GM19452 (cell line): Measurements from ENCODE around the gene CENATAC.
A peak's percentile ranks its signal among the peaks of the same experiment; 100 is the strongest.
"Not testable (repeated sequence)": the region's sequence is repeated elsewhere in the genome, so short reads cannot be mapped to it uniquely, and the experiment has no call there.

ENCODE experiments used
- ATAC-seq: cut with Tn5 transposase; IDR thresholded peaks from one replicate; pipeline ENCODE4 v1.9.1; 2021; ENCODE audit not compliant: unreplicated experiment

Gene CENATAC

GRCh38 chr11:119051440-119052162 lies 53.7 kb downstream of the CENATAC start:
- no peak for ATAC-seq

- no peak for ATAC-seq
These were observed 54.4 kb downstream of the CENATAC start for GRCh38 chr11:119052163-119052814.

- no peak for ATAC-seq
These were observed 56.5 kb downstream of the CENATAC start for GRCh38 chr11:119054418-119054817.

GRCh38 chr11:119055901-119056300 lies 58.0 kb downstream of the CENATAC start:
- ATAC-seq, result no peak

- ATAC-seq, result peak; percentile 4
These were observed 58.6 kb downstream of the CENATAC start for GRCh38 chr11:119056421-119056999.

GRCh38 chr11:119057000-119057769 lies 59.2 kb downstream of the CENATAC start, which contains the start of gene HYOU1:
Gene HYOU1 (minus strand): TSS chr11:119057205. CDS start chr11:119056160, 1,045 bp downstream.
- ATAC-seq, result peak; percentile 83

- ATAC-seq, result not testable (repeated sequence)
These were observed 61.2 kb downstream of the CENATAC start for GRCh38 chr11:119059128-119059527.

- no peak for ATAC-seq
These were observed 63.3 kb downstream of the CENATAC start for GRCh38 chr11:119061256-119061655.

- ATAC-seq, result no peak
These were observed 64.8 kb downstream of the CENATAC start for GRCh38 chr11:119062779-119063178.

- ATAC-seq, result no peak
These were observed 67.4 kb downstream of the CENATAC start for GRCh38 chr11:119065369-119065768.
